DMS 273 treated with DMSO at 0.1 percent for 48 hours (cell line): ENCODE data around the gene CLEC18C.
"Not testable (repeated sequence)": the region's sequence is repeated elsewhere in the genome, so short reads cannot be mapped to it uniquely, and the experiment has no call there.

Source experiments
- DNase-seq: peaks from one replicate; lab custom pipeline; 2025; lab: John Stamatoyannopoulos, UW

Gene CLEC18C

DNA sequence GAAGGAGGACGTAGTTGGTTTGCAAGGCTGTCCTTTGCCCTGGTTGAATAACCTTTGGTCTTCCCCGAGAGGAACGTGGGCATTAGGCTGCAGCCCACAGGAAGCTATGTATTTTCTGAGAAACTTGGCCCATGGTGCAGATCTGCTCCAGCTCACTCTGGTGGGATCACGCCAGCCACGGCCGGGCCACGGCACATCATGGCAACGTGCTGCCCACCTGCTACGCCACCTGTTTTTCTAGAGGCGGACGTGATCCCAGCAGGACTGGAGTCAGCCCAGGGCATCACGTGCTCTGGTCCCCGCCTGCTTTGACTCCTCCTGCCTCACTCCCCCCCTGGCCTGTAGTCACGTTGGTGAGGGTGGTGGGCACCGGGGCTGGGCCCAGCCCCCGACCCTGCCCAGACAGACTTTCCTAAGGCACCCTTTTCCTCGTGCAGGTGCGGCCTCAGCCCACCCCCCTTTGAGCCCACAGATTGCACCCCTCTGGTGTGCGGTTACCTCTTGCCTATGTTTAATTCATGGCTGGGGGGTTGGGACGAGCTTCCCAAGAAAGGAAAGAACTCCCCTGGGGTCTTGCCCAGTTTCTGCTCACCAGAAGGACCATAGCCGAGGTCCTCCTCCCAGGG, at the start of gene CLEC18C:
CLEC18C (plus strand) TSS at position 576 of the 626 bp plus-strand sequence. CDS start 492 bp downstream, outside the sequence.
- not testable (repeated sequence) for DNase-seq

GRCh38 chr16:70123822-70124221, 49.8 kb upstream of the CLEC18C start:
- not testable (repeated sequence) for DNase-seq

DNA sequence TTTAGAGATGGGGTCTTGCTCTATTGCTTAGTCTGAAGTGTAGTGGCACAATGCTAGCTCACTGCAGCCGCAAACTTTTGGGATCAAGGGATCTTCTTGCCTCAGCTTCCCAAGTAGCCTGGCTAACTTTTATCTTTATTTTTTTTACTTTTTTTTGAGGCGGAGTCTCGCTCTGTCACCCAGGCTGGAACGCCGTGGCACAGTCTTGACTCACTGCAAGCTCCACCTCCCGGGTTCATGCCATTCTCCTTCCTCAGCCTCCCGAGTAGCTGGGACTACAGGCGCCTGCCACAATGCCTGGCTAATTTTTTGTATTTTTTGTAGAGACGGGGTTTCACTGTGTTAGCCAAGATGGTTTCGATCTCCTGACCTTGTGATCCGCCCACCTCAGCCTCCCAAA, 47.4 kb upstream of the CLEC18C start:
- DNase-seq: not testable (repeated sequence)

- DNase-seq: not testable (repeated sequence)
These were observed 45.9 kb upstream of the CLEC18C start for GRCh38 chr16:70127706-70128105.

- not testable (repeated sequence) for DNase-seq
These were observed 44.7 kb upstream of the CLEC18C start for GRCh38 chr16:70128844-70129243.

GRCh38 chr16:70135796-70136195, 37.8 kb upstream of the CLEC18C start:
- DNase-seq: not testable (repeated sequence)

DNA sequence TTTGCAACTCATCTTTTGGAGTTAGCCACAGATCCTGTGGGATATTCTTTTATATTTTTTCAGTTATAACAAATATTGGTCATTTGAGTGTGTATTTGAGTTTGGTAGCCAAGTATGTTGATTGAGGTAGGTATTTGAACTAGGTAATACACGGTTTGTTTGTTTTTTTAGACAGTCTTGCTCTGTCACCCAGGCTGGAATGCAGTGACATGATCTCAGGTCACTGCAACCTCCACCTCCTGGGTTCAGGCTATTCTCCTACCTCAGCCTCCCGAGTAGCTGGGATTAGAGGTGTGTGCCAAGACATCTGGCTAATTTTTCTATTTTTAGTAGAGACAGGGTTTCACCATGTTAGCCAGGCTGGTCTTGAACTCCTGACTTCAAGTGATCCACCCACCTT, 37.0 kb upstream of the CLEC18C start:
- DNase-seq: not testable (repeated sequence)

GRCh38 chr16:70142739-70143138, 30.8 kb upstream of the CLEC18C start:
- not testable (repeated sequence) for DNase-seq

DNA sequence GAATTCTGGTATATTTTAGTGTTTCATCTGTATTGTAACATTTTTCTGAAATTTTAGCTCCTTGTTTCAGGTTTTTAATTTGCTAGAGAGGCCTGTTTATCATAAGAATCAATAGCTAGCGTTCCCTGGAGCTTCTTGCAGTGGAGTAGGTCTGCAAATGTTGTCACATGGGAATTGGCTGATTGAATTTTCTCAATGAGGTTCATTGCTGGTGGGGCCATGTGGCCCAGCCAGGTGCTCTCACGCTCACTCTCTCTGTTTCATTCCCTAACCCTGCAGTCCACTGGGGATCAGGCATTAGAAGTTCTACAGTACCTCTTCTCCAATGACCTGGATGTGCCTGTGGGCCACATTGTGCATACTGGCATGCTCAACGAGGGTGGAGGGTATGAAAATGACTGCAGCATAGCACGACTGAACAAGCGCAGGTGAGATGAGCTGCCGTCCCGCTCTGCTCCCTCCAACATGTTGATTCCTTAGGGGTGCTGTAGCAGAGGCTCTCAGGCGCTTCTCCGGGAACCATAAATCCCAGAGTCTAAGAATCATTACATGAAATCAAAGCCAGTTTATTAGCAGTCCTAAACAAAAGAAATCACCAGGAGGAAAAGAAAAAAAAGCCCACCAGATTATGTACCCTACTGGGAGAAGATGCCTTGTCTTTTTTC, 30.2 kb upstream of the CLEC18C start:
- not testable (repeated sequence) for DNase-seq

- DNase-seq: not testable (repeated sequence)
These were observed 25.7 kb upstream of the CLEC18C start for GRCh38 chr16:70147853-70148252.

- not testable (repeated sequence) for DNase-seq
These were observed 25.1 kb upstream of the CLEC18C start for GRCh38 chr16:70148453-70148852.

- DNase-seq: not testable (repeated sequence)
These were observed 24.3 kb upstream of the CLEC18C start for GRCh38 chr16:70149296-70149695.

DNA sequence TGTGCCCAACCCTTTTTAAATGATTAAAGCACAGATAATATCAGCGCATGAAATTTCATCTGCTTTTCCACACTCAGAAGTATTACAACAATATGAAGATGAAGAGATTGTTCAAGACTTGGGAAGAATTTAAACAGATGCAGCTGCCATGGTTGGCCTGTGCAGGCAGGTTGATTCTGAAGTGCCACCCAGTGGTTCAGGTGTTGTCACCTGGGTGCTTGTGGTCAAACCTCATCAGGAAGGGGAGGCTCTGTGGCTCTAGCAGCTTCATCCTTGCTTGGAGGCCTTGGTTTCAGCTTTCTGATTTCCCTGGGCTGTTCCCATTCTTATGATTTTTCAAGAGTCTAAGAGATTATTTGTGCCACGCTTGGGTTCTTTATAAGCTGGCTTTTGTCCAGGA, 22.2 kb upstream of the CLEC18C start:
- no peak for DNase-seq

- DNase-seq: no peak
These were observed 21.6 kb upstream of the CLEC18C start for GRCh38 chr16:70151941-70152509.

- DNase-seq: no peak
These were observed 20.8 kb upstream of the CLEC18C start for GRCh38 chr16:70152578-70153302.

DNA sequence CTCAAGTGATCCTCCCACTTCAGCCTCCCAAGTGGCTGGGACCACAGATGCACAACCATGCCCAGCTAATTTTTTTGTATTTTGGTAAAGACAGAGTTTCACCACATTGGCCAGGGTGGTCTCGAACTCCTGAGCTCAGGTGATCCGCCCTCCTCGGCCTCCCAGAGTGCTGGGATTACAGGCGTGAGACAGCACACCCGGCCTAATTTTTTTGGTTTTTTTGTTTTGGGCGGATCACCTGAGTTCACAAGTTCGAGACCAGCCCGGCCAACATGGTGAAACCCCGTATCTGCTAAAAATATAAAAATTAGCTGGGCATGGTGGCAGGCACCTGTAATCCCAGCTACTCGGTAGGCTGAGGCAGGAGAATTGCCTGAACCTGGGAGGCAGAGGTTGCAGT, 18.9 kb upstream of the CLEC18C start:
- DNase-seq: not testable (repeated sequence)

DNA sequence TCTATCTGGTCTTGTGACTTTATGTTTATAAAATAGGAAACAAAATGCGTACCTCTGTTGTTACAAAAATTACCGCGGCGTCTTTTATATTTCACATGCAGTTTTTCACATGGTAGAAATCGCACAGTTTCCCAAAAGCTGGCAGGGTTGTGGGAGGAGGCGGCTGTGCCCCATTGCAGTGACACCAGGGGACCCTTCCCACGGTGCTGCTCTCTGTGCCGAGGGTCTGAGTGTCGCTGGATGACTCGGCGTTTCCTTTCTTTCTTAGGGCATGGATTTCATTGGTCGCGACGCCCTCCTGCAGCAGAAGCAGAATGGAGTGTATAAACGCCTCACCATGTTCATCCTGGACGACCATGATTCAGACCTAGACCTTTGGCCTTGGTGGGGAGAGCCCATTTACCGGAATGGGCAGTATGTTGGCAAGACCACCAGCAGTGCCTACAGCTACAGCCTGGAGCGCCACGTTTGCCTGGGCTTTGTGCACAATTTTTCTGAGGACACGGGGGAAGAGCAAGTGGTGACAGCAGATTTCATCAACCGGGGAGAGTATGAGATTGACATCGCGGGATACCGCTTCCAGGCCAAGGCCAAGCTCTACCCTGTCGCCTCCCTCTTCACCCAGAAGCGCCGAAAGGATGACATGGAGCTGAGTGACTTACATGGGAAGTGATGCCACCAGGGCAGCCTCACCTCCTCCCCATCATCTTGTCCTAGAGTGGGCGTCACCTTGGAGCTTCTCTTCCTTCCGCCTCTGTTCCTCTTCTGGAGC, 17.2 kb upstream of the CLEC18C start:
- DNase-seq: no peak

GRCh38 chr16:70157105-70157476, 16.5 kb upstream of the CLEC18C start:
- no peak for DNase-seq

DNA sequence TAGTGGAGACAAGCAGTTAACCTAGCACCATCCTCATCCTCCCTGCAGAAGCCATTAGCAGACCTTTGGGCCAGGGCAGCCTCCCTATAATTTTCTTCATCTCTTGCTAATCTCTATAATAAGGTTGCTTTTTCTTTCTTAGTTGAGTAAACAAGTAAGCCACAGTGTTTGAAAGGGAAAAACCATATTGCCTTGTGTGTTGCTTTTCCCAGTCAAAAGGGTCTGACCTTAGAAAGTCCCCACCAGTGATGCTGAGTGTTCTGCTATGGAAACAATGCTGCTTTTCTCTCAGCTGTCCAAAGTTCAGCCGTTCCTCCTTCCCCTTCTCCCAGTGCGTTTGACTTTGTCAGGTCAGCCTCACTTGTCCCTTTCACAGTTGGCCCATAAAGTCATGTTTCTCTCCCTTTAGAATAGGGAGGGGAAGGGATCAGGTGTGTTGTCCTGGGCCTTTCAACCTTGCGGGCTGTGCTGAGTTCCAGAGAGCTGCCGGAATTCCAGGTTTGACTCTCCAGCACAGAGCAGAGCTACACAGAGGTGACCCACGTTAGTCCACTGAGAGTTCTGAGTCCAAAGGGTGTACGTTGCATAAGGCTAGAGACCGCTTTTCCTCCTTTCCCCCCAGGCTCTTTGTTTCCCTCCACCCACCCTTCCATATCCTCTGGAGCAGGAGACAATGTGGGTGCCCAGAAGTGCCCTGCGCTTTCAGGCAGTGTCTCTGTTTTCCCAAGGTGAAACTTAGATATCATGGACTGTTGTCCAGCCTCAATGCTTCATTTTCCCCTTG, 15.9 kb upstream of the CLEC18C start:
- no peak for DNase-seq

DNA sequence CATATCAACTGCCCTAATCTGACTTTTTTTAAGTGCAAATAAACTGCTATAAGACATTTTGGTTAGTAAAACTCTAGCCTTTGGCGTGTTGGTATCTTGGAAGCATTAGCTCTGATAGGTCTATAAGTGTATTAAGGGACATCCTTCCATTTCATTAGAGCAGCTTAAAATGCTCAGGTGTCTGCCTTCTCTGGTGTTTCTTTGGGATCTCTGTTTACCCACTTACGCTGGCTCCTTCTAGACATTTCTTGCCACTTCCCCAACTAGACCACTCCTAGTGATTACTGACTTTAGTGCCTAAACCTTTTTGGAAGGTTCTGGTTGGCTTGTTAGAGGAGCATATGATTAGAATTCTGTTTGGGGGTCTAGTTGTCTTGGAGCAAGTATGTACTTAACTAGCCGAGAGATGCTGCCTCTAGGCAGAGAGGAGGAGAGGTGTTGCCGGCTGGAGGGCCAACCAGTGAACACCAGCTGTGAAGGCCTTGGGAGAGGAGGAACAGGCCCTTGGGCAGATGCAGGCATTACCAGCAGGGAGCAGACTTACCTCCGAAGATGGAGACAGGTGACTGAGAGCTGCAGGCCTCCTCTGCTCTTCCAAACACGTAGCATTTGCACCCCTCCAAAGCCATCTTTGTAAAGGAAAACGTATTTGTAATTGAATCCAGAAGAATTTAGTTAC, 15.2 kb upstream of the CLEC18C start:
- DNase-seq: no peak
